H1 (cell line): ENCODE data around the gene GIMAP4. TPM values are rescaled to one million over a fixed set of nuclear protein-coding genes. Genes with fewer than 3 reads are reported as not detected.

ENCODE experiments used
- CTCF ChIA-PET: fragments of 300-600 bp; sonication (Branson Sonifier 250); formaldehyde crosslinking; loops from one replicate; lab custom pipeline; 2021; ENCODE audit not compliant: partially characterized antibody; lab: Charles Lee
- POLR2A ChIA-PET: fragments of 300-600 bp; sonication (Branson Sonifier 250); formaldehyde crosslinking; loops from one replicate; lab custom pipeline; 2021; ENCODE audit warnings: inconsistent platforms; ENCODE audit not compliant: partially characterized antibody; lab: Charles Lee
- DNase-seq, 2 experiments: peaks; one replicate each; pipeline versions ENCODE4 v3.0.0 to v3.0.0-alpha.2; 2010 to 2022; ENCODE audit warnings: low spot score in 2 of 2, low read depth in 1 of 2, mixed read lengths in 1 of 2
- FAIRE-seq: peaks from 2 replicates; lab custom pipeline; 2011; peaks lifted over from hg19 to GRCh38; lab: Jason Lieb, UNC
- H2AFZ ChIP-seq: 2 replicates; pipeline ENCODE4 v1.8.1; 2012; ENCODE audit warnings: low read length, inconsistent platforms
- H2AK5ac ChIP-seq: 2 replicates; pipeline ENCODE4 v1.6.1; 2013; ENCODE audit warnings: low read depth, low read length
- H2BK120ac ChIP-seq: replicated peaks from 2 replicates; pipeline ENCODE3; 2013; ENCODE audit warnings: low read depth, low read length, inconsistent platforms
- H2BK12ac ChIP-seq: 2 replicates; pipeline ENCODE4 v1.6.1; 2013; ENCODE audit warnings: low read depth, low read length
- H2BK15ac ChIP-seq: 2 replicates; pipeline ENCODE4 v1.6.1; 2013; ENCODE audit warnings: low read length
- H2BK20ac ChIP-seq: 2 replicates; pipeline ENCODE4 v1.6.1; 2013; ENCODE audit warnings: low read length
- H2BK5ac ChIP-seq: 2 replicates; pipeline ENCODE4 v1.6.1; 2013; ENCODE audit warnings: low read depth, low read length
- H3K14ac ChIP-seq: 2 replicates; pipeline ENCODE4 v1.6.1; 2013; ENCODE audit warnings: inconsistent platforms; ENCODE audit not compliant: insufficient read length
- H3K18ac ChIP-seq: 2 replicates; pipeline ENCODE4 v1.6.1; 2013; ENCODE audit warnings: low read length; ENCODE audit errors: extremely low read depth
- H3K23ac ChIP-seq: 2 replicates; pipeline ENCODE4 v1.6.1; 2013; ENCODE audit warnings: inconsistent platforms; ENCODE audit not compliant: insufficient read length
- H3K23me2 ChIP-seq: 2 replicates; pipeline ENCODE4 v1.6.1; 2013; ENCODE audit warnings: low read depth, low read length
- H3K27ac ChIP-seq: 2 replicates; pipeline ENCODE4 v1.6.1; 2011; ENCODE audit warnings: low read depth, low read length, inconsistent platforms
- H3K27me3 ChIP-seq, 4 experiments: replicated peaks in 1 of 4; 1 replicate in 1 of 4; 2 replicates in 3 of 4; pipeline versions ENCODE4 v1.6.1 to v1.8.1; 2011 to 2013; ENCODE audit warnings: low read length in 3 of 4, mild to moderate bottlenecking in 3 of 4, inconsistent platforms in 2 of 4, mixed read lengths in 2 of 4, moderate library complexity in 1 of 4; ENCODE audit not compliant: control insufficient read depth in 3 of 4, insufficient read depth in 3 of 4; ENCODE audit errors: extremely low read depth in 1 of 4
- H3K36me3 ChIP-seq, 4 experiments: 2 replicates each; pipeline versions ENCODE4 v1.6.1 to v1.8.1; 2011 to 2013; ENCODE audit warnings: mild to moderate bottlenecking in 4 of 4, low read length in 3 of 4, moderate library complexity in 2 of 4, control low read depth in 1 of 4, inconsistent platforms in 1 of 4; ENCODE audit not compliant: insufficient read depth in 4 of 4, control insufficient read depth in 2 of 4
- H3K4ac ChIP-seq: replicated peaks from 2 replicates; pipeline ENCODE3; 2013; ENCODE audit warnings: low read length, low read depth, mixed read lengths, inconsistent platforms; ENCODE audit not compliant: insufficient read length
- H3K4me1 ChIP-seq, 4 experiments: replicated peaks in 1 of 4; 1 replicate in 1 of 4; 2 replicates in 3 of 4; pipeline versions ENCODE4 v1.6.1 to v1.8.1; 2011 to 2013; ENCODE audit warnings: low read length in 3 of 4, inconsistent platforms in 2 of 4, mixed read lengths in 1 of 4; ENCODE audit not compliant: insufficient read depth in 4 of 4, control insufficient read depth in 3 of 4
- H3K4me2 ChIP-seq, 2 experiments: 2 replicates each; pipeline versions ENCODE4 v1.6.1 to v1.8.1; 2011 to 2013; ENCODE audit warnings: low read depth in 2 of 2, low read length in 2 of 2, control low read depth in 1 of 2, inconsistent platforms in 1 of 2, mild to moderate bottlenecking in 1 of 2; ENCODE audit not compliant: insufficient read depth in 1 of 2
- H3K4me3 ChIP-seq, 4 experiments: fragments of 200-600, 300-600 bp in 1 of 4; sonication (generic), shearing (Covaris generic), sonication (Bioruptor Twin) in 1 of 4; 2 replicates each; pipeline versions ENCODE4 v1.5.1 to v1.8.1; 2011 to 2016; ENCODE audit warnings: low read length in 4 of 4, low read depth in 3 of 4, control low read depth in 2 of 4, inconsistent platforms in 2 of 4, mild to moderate bottlenecking in 2 of 4, mixed read lengths in 1 of 4, moderate library complexity in 1 of 4; ENCODE audit not compliant: insufficient read depth in 2 of 4; ENCODE audit errors: extremely low read depth in 1 of 4
- H3K56ac ChIP-seq: replicated peaks from 2 replicates; pipeline ENCODE3; 2013; ENCODE audit warnings: low read depth, mild to moderate bottlenecking, mixed read lengths, low read length, inconsistent platforms; ENCODE audit not compliant: insufficient read length
- H3K79me1 ChIP-seq: 2 replicates; pipeline ENCODE4 v1.6.1; 2013; ENCODE audit warnings: low read depth, low read length, control low read depth
- H3K79me2 ChIP-seq, 2 experiments: 2 replicates each; pipeline versions ENCODE4 v1.6.1 to v1.8.1; 2012 to 2013; ENCODE audit warnings: low read length in 2 of 2, mild to moderate bottlenecking in 2 of 2, inconsistent platforms in 1 of 2; ENCODE audit not compliant: insufficient read depth in 2 of 2, control insufficient read depth in 1 of 2
- H3K9ac ChIP-seq, 4 experiments: replicated peaks in 1 of 4; 1 replicate in 1 of 4; 2 replicates in 3 of 4; pipeline versions ENCODE4 v1.6.1 to v1.8.1; 2011 to 2013; ENCODE audit warnings: low read depth in 3 of 4, low read length in 3 of 4, control low read depth in 2 of 4, mild to moderate bottlenecking in 2 of 4, moderate library complexity in 2 of 4, inconsistent platforms in 1 of 4; ENCODE audit errors: extremely low read depth in 1 of 4
- H3K9me3 ChIP-seq, 2 experiments: 2 replicates each; pipeline versions ENCODE4 v1.6.1 to v1.8.1; 2012 to 2013; ENCODE audit warnings: mild to moderate bottlenecking in 2 of 2, moderate library complexity in 2 of 2, control low read depth in 1 of 2, inconsistent platforms in 1 of 2, low read depth in 1 of 2, low read length in 1 of 2, mixed read lengths in 1 of 2; ENCODE audit not compliant: insufficient read depth in 2 of 2
- H4K20me1 ChIP-seq, 2 experiments: replicated peaks in 1 of 2; 2 replicates each; pipeline versions ENCODE3 to v1.8.1; 2011 to 2013; ENCODE audit warnings: inconsistent platforms in 2 of 2, low read length in 2 of 2, mild to moderate bottlenecking in 1 of 2; ENCODE audit not compliant: insufficient read depth in 2 of 2, control insufficient read depth in 1 of 2
- H4K5ac ChIP-seq: 2 replicates; pipeline ENCODE4 v1.6.1; 2013; ENCODE audit warnings: low read length, low read depth, mixed read lengths, inconsistent platforms; ENCODE audit not compliant: insufficient read length
- H4K8ac ChIP-seq: 2 replicates; pipeline ENCODE4 v1.8.0; 2013; ENCODE audit warnings: mild to moderate bottlenecking, moderate library complexity, low read length, inconsistent platforms; ENCODE audit not compliant: insufficient read depth; ENCODE audit errors: extremely low read depth
- H4K91ac ChIP-seq: replicated peaks from 2 replicates; pipeline ENCODE3; 2013; ENCODE audit warnings: low read length, mixed read lengths, inconsistent platforms; ENCODE audit not compliant: insufficient read length
- GABPA ChIP-seq: IDR thresholded peaks from 2 replicates; pipeline ENCODE4 v1.6.1; 2011; ENCODE audit warnings: mild to moderate bottlenecking, low read length, moderate library complexity, borderline replicate concordance; ENCODE audit not compliant: insufficient read depth
- JUN ChIP-seq: IDR thresholded peaks from 2 replicates; pipeline ENCODE4 v1.6.1; 2011; ENCODE audit warnings: low read depth, mild to moderate bottlenecking, improper control_type of control experiment, low read length
- RBBP5 ChIP-seq: IDR thresholded peaks from 2 replicates; pipeline ENCODE4 v1.7.1; 2012; ENCODE audit warnings: low read depth, mild to moderate bottlenecking, inconsistent platforms, low read length, moderate library complexity, borderline replicate concordance
- RXRA ChIP-seq: IDR thresholded peaks from 2 replicates; pipeline ENCODE4 v1.6.1; 2011; ENCODE audit warnings: low read depth, mild to moderate bottlenecking, low read length, moderate library complexity; ENCODE audit not compliant: insufficient read depth
- SIN3A ChIP-seq, 2 experiments: IDR thresholded peaks in 1 of 2; conservative IDR thresholded peaks in 1 of 2; 2 replicates each; pipeline ENCODE4 v1.6.1; 2011 to 2012; ENCODE audit warnings: low read length in 2 of 2, improper control_type of control experiment in 1 of 2, low read depth in 1 of 2, mild to moderate bottlenecking in 1 of 2
- SP2 ChIP-seq: IDR thresholded peaks from 2 replicates; pipeline ENCODE4 v1.6.1; 2012; ENCODE audit warnings: mild to moderate bottlenecking, low read length, inconsistent platforms
- SRF ChIP-seq: IDR thresholded peaks from 2 replicates; pipeline ENCODE4 v1.6.1; 2011; ENCODE audit warnings: mild to moderate bottlenecking, low read depth, low read length, moderate library complexity
- SUZ12 ChIP-seq: fragments of 200-600 bp; sonication (generic); IDR thresholded peaks from 2 replicates; pipeline ENCODE4 v1.6.1; 2012; ENCODE audit warnings: mild to moderate bottlenecking, inconsistent platforms, low read length, moderate library complexity, mixed read lengths
- TCF12 ChIP-seq: IDR thresholded peaks from 2 replicates; pipeline ENCODE4 v1.6.1; 2011; ENCODE audit warnings: low read depth, mild to moderate bottlenecking, low read length
- WGBS, 2 experiments: shearing (Covaris generic) in 1 of 2; methylation state at CpG; one replicate each; pipeline versions ENCODE4 v1.1.6 to v1.1.7; 2013 to 2015; ENCODE audit warnings: low lambda C conversion rate in 2 of 2, mixed read lengths in 2 of 2, inconsistent platforms in 1 of 2, low coverage in 1 of 2, missing lambda C conversion rate in 1 of 2; ENCODE audit not compliant: insufficient replicate concordance in 2 of 2, insufficient coverage in 1 of 2, insufficient read length in 1 of 2; ENCODE audit errors: extremely low coverage in 1 of 2, missing lambda C conversion rate in 1 of 2; 5-methylcytosine and 5-hydroxymethylcytosine counted together
- polyA plus RNA-seq, 7 experiments: library from polyadenylated mRNA; depleted of rRNA in 3 of 7; stranded (reverse) in 5 of 7; unstranded in 2 of 7; fragments of >200 nt in 5 of 7; fragments of 200-250 nt in 2 of 7; gene quantifications; 1 replicate in 5 of 7; 2 replicates in 1 of 7; 4 replicates in 1 of 7; pipeline versions ENCODE4 v1.2.1 to v1.2.3, GENCODE V29; 2011 to 2013; ENCODE audit warnings: missing spikeins in 2 of 7, mixed read lengths in 2 of 7
- total RNA-seq: library from RNA; stranded (reverse); fragmentation: NEBNext Ultra II Directional; extraction: Animal tissue kit (Norgen Biotek cat#: 25700); gene quantifications from 2 replicates; pipeline ENCODE4 v1.2.1, GENCODE V29; 2021

GIMAP4 gene
- total and polyA plus RNA-seq, 2 of the 8 experiments (the other 6 are each of a cell fraction or from before 2014, with no cell fraction given) = 0.20 to 0.22 TPM

- Histone ChIP-seq H3K4ac (no peak overlapping the region), H3K4me3 (no peak overlapping the region), H4K5ac (no peak overlapping the region), H3K14ac (no peak overlapping the region), H3K27me3 (no peaks in the 10 kb centered on the region), H2BK5ac (no peak overlapping the region), H2BK12ac (no peak overlapping the region), H2BK20ac (no peak overlapping the region), H3K23ac (no peak overlapping the region), H3K27ac (no peak overlapping the region), H4K8ac (no peak overlapping the region), H2BK120ac (no peak overlapping the region), H3K36me3 (no peaks in the 10 kb centered on the region), H3K4me2 (no peak overlapping the region), H3K79me2 (no peaks in the 10 kb centered on the region), H3K9ac (no peak overlapping the region), H2BK15ac (no peak overlapping the region), H4K91ac (no peak overlapping the region), H3K23me2 (no peaks in the 10 kb centered on the region), H3K56ac (no peak overlapping the region), H4K20me1 (no peaks in the 10 kb centered on the region), H3K9me3 (peaks cover 10 to 11% of the 10 kb centered on the region in 2 experiments; a peak in 3 of 4 replicates), H2AFZ (no peak overlapping the region), H3K18ac (no peak overlapping the region), H3K79me1 (no peaks in the 10 kb centered on the region), H2AK5ac (no peak overlapping the region), H3K4me1 (no peaks in the 10 kb centered on the region)
- POLR2A ChIA-PET = no interaction called here
- WGBS, 2 experiments = 29% methylated on average over 2 of the region's 2 CpGs; no CpG with 5 or more reads in 1 of the 2 experiments
- DNase-seq = no peak
- FAIRE-seq = no peak
- CTCF ChIA-PET = no interaction called here
- TF ChIP-seq SRF (no peak), SP2 (no peak), TCF12 (no peak), RBBP5 (no peak), SIN3A (conservative IDR thresholded peaks at IDR 0.05 in 1 of 2, IDR thresholded peaks at IDR 0.05 in 1 of 2; ENCODE audit: low read depth in 1 of 2, low read length in 2 of 2) (no peak), JUN (no peak), RXRA (no peak), SUZ12 (no peak), GABPA (no peak)
Observed at GRCh38 chr7:150595361-150595760, 28.2 kb downstream of the GIMAP4 start.
